Cortex of kidney (tissue), 1 donor: ENCODE results near the gene ARHGAP21.
"Not testable (repeated sequence)": the region's sequence is repeated elsewhere in the genome, so short reads cannot be mapped to it uniquely, and the experiment has no call there.

Source experiments
- DNase-seq: peaks from one replicate; lab custom pipeline; 2025; lab: John Stamatoyannopoulos, UW

ARHGAP21 gene

GRCh38 chr10:24683554-24683953 is 40.1 kb downstream of the ARHGAP21 start:
- no peak for DNase-seq

GRCh38 chr10:24681572-24682088 is 42.1 kb downstream of the ARHGAP21 start:
- no peak for DNase-seq

- DNase-seq: no peak
These were observed 42.8 kb downstream of the ARHGAP21 start for GRCh38 chr10:24680647-24681524.

GRCh38 chr10:24678757-24679156 is 44.9 kb downstream of the ARHGAP21 start:
- no peak for DNase-seq

GRCh38 chr10:24674892-24675632 is 48.6 kb downstream of the ARHGAP21 start:
- DNase-seq: no peak

- no peak for DNase-seq
These were observed 52.6 kb downstream of the ARHGAP21 start for GRCh38 chr10:24670964-24671670.

- DNase-seq: no peak
These were observed 54.3 kb downstream of the ARHGAP21 start for GRCh38 chr10:24669285-24669852.

- DNase-seq: no peak
These were observed 55.4 kb downstream of the ARHGAP21 start for GRCh38 chr10:24668247-24668646.

- no peak for DNase-seq
These were observed 58.7 kb downstream of the ARHGAP21 start for GRCh38 chr10:24664991-24665390.

- DNase-seq: no peak
These were observed 62.3 kb downstream of the ARHGAP21 start for GRCh38 chr10:24661376-24661775.

- not testable (repeated sequence) for DNase-seq
These were observed 65.4 kb downstream of the ARHGAP21 start for GRCh38 chr10:24658319-24658718.

GRCh38 chr10:24656326-24656725 is 67.4 kb downstream of the ARHGAP21 start:
- not testable (repeated sequence) for DNase-seq

- no peak for DNase-seq
These were observed 71.2 kb downstream of the ARHGAP21 start for GRCh38 chr10:24652381-24652957.

- no peak for DNase-seq
These were observed 71.8 kb downstream of the ARHGAP21 start for GRCh38 chr10:24651923-24652322.

- no peak for DNase-seq
These were observed 72.9 kb downstream of the ARHGAP21 start for GRCh38 chr10:24650669-24651391.

- no peak for DNase-seq
These were observed 77.9 kb downstream of the ARHGAP21 start for GRCh38 chr10:24645784-24646183.

- DNase-seq: no peak
These were observed 78.7 kb downstream of the ARHGAP21 start for GRCh38 chr10:24645022-24645421.

- DNase-seq: no peak
These were observed 79.9 kb downstream of the ARHGAP21 start for GRCh38 chr10:24643679-24644209.

- no peak for DNase-seq
These were observed 80.6 kb downstream of the ARHGAP21 start for GRCh38 chr10:24642921-24643678.

- no peak for DNase-seq
These were observed 84.6 kb downstream of the ARHGAP21 start for GRCh38 chr10:24639124-24639523.
